ENCODE results near the gene STH. TPM values are rescaled to one million over a fixed set of nuclear protein-coding genes. Genes with fewer than 3 reads are reported as not detected.

STH gene
- total RNA-seq, 1 donor from 2014 or later, result not detected

- H3K9me3 Mint-ChIP-seq (ENCODE audit: unreplicated experiment), result no peaks in the 10 kb centered on the region
- H3K4me3 Mint-ChIP-seq (ENCODE audit: unreplicated experiment), result no peak overlapping the region
- H3K4me1 Mint-ChIP-seq (ENCODE audit: unreplicated experiment), result no peaks in the 10 kb centered on the region
- peaks cover 57% of the 10 kb centered on the region for H3K36me3 Mint-ChIP-seq (ENCODE audit: unreplicated experiment)
- no peaks in the 10 kb centered on the region for H3K27me3 Mint-ChIP-seq (ENCODE audit: unreplicated experiment)
- no peak for TF ChIP-seq CTCF (IDR thresholded peaks at IDR 0.05)
- no peak overlapping the region for H3K27ac Mint-ChIP-seq (ENCODE audit: unreplicated experiment)
- DNase-seq (ENCODE audit: extremely low spot score, unreplicated experiment), result no peak
Measured at GRCh38 chr17:46035112-46035818, 36.2 kb downstream of the STH start.

- Mint-ChIP-seq H3K4me1 (ENCODE audit: unreplicated experiment) (no peaks in the 10 kb centered on the region), H3K27ac (ENCODE audit: unreplicated experiment) (no peak overlapping the region), H3K4me3 (ENCODE audit: unreplicated experiment) (no peak overlapping the region), H3K9me3 (ENCODE audit: unreplicated experiment) (no peaks in the 10 kb centered on the region), H3K36me3 (ENCODE audit: unreplicated experiment) (peaks cover 47% of the 10 kb centered on the region), H3K27me3 (ENCODE audit: unreplicated experiment) (no peaks in the 10 kb centered on the region)
- no peak for DNase-seq (ENCODE audit: extremely low spot score, unreplicated experiment)
- TF ChIP-seq CTCF (IDR thresholded peaks at IDR 0.05), result no peak
Measured at GRCh38 chr17:46036491-46036890, 37.4 kb downstream of the STH start.

GRCh38 chr17:46037722-46038255 is 38.7 kb downstream of the STH start:
- Mint-ChIP-seq H3K27ac (ENCODE audit: unreplicated experiment) (no peak overlapping the region), H3K4me3 (ENCODE audit: unreplicated experiment) (no peak overlapping the region), H3K27me3 (ENCODE audit: unreplicated experiment) (no peaks in the 10 kb centered on the region), H3K9me3 (ENCODE audit: unreplicated experiment) (no peaks in the 10 kb centered on the region), H3K4me1 (ENCODE audit: unreplicated experiment) (no peaks in the 10 kb centered on the region), H3K36me3 (ENCODE audit: unreplicated experiment) (peaks cover 42% of the 10 kb centered on the region)
- no peak for DNase-seq (ENCODE audit: extremely low spot score, unreplicated experiment)
- no peak for TF ChIP-seq CTCF (IDR thresholded peaks at IDR 0.05)

DNA sequence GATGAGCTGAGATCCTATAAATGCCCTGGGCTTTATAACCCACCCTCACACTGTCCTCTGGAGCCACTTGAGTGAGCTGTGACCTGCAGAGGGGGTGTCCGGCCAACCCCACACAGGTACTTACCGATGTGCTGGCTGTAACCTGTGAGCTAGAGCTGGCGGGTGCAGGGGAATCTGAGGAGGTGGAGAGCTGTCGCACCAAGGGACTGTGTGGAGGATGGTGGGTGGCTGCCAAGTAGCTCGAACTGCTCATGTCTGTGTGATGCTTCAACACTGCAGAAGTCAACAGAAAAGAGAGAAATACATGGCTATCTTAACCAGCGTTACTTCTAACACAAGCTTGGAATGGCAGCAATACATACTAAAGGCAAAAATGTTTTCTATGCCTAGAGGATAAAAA is 39.4 kb downstream of the STH start:
- no peaks in the 10 kb centered on the region for H3K27me3 Mint-ChIP-seq (ENCODE audit: unreplicated experiment)
- H3K27ac Mint-ChIP-seq (ENCODE audit: unreplicated experiment), result no peak overlapping the region
- H3K36me3 Mint-ChIP-seq (ENCODE audit: unreplicated experiment), result peaks cover 38% of the 10 kb centered on the region
- no peak overlapping the region for H3K4me3 Mint-ChIP-seq (ENCODE audit: unreplicated experiment)
- TF ChIP-seq CTCF (IDR thresholded peaks at IDR 0.05), result no peak
- no peaks in the 10 kb centered on the region for H3K4me1 Mint-ChIP-seq (ENCODE audit: unreplicated experiment)
- no peaks in the 10 kb centered on the region for H3K9me3 Mint-ChIP-seq (ENCODE audit: unreplicated experiment)
- DNase-seq (ENCODE audit: extremely low spot score, unreplicated experiment), result no peak

GRCh38 chr17:46038937-46039336 is 39.9 kb downstream of the STH start:
- TF ChIP-seq CTCF (IDR thresholded peaks at IDR 0.05), result no peak
- Mint-ChIP-seq H3K27ac (ENCODE audit: unreplicated experiment) (no peak overlapping the region), H3K9me3 (ENCODE audit: unreplicated experiment) (no peaks in the 10 kb centered on the region), H3K36me3 (ENCODE audit: unreplicated experiment) (peaks cover 39% of the 10 kb centered on the region), H3K4me3 (ENCODE audit: unreplicated experiment) (no peak overlapping the region), H3K27me3 (ENCODE audit: unreplicated experiment) (no peaks in the 10 kb centered on the region), H3K4me1 (ENCODE audit: unreplicated experiment) (peaks cover 4% of the 10 kb centered on the region)
- DNase-seq (ENCODE audit: extremely low spot score, unreplicated experiment), result no peak
